H1 (cell line): ENCODE results near the gene CASZ1. TPM values are rescaled to one million over a fixed set of nuclear protein-coding genes. Genes with fewer than 3 reads are reported as not detected.

Source experiments
- FOSL1 ChIP-seq: IDR thresholded peaks from 2 replicates; pipeline ENCODE4 v1.6.1; 2011; ENCODE audit warnings: mild to moderate bottlenecking, low read depth, low read length, moderate library complexity; ENCODE audit not compliant: insufficient read depth
- HDAC2 ChIP-seq, 2 experiments: fragments of 300-600 bp in 1 of 2; sonication (generic) in 1 of 2; IDR thresholded peaks; 2 replicates each; pipeline ENCODE4 v1.6.1; 2011 to 2012; ENCODE audit warnings: low read depth in 2 of 2, low read length in 2 of 2, mild to moderate bottlenecking in 2 of 2, moderate library complexity in 2 of 2, borderline replicate concordance in 1 of 2, inconsistent platforms in 1 of 2
- polyA plus RNA-seq, 7 experiments: library from polyadenylated mRNA; depleted of rRNA in 3 of 7; stranded (reverse) in 5 of 7; unstranded in 2 of 7; fragments of >200 nt in 5 of 7; fragments of 200-250 nt in 2 of 7; gene quantifications; 1 replicate in 5 of 7; 2 replicates in 1 of 7; 4 replicates in 1 of 7; pipeline versions ENCODE4 v1.2.1 to v1.2.3, GENCODE V29; 2011 to 2013; ENCODE audit warnings: missing spikeins in 2 of 7, mixed read lengths in 2 of 7
- total RNA-seq: library from RNA; stranded (reverse); fragmentation: NEBNext Ultra II Directional; extraction: Animal tissue kit (Norgen Biotek cat#: 25700); gene quantifications from 2 replicates; pipeline ENCODE4 v1.2.1, GENCODE V29; 2021

Gene CASZ1
- total and polyA plus RNA-seq, 2 of the 8 experiments (the other 6 are each of a cell fraction or from before 2014, with no cell fraction given), result 4.4 to 7.7 TPM

DNA sequence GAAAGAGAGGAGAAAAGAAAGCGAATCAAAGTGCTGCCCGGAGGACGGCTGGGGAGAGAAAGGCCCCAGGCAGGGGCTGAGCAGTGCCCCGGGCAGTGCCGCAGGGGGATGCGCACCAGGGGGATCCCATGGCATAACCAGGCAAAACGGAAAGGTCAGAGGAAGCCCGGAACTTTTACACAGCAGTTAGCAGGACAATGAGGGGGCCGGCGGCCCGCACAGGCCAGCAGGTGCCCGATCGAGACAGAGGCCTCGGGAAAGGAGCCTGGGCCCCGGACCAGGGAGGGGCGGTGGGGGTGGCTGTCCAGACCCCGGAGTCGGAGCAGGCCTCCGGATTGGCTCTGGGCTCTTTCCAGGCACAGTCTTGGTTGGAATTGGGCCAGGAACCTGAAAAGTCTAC lies 86.8 kb downstream of the CASZ1 start (continued):
- no peak for TF ChIP-seq HDAC2 (IDR thresholded peaks at IDR 0.05; ENCODE audit: borderline replicate concordance in 1 of 2, low read depth in 2 of 2, low read length in 2 of 2)
- no peak for TF ChIP-seq FOSL1
